Measurements from ENCODE around the gene EXOSC7.

EXOSC7 gene

GRCh38 chr3:45009868-45010267, 33.8 kb downstream of the EXOSC7 start:
- H3K4me3 ChIP-seq (replicated peaks; ENCODE audit: low read depth, low read length) = no peak overlapping the region
- no peak for DNase-seq (ENCODE audit: low read depth)
- no peak for TF ChIP-seq CTCF (IDR thresholded peaks at IDR 0.05; ENCODE audit: low read length, missing control alignments)

GRCh38 chr3:45010811-45011333, 34.8 kb downstream of the EXOSC7 start:
- no peak for TF ChIP-seq CTCF (IDR thresholded peaks at IDR 0.05; ENCODE audit: low read length, missing control alignments)
- H3K4me3 ChIP-seq (replicated peaks; ENCODE audit: low read depth, low read length) = no peak overlapping the region
- peak; percentile 53 for DNase-seq (ENCODE audit: low read depth)

GRCh38 chr3:45011756-45012508, 35.9 kb downstream of the EXOSC7 start:
- peak; percentile 92 for DNase-seq (ENCODE audit: low read depth)
- TF ChIP-seq CTCF (IDR thresholded peaks at IDR 0.05; ENCODE audit: low read length, missing control alignments) = no peak
- peak overlapping the region; percentile 21 for H3K4me3 ChIP-seq (replicated peaks; ENCODE audit: low read depth, low read length)

- no peak for TF ChIP-seq CTCF (IDR thresholded peaks at IDR 0.05; ENCODE audit: low read length, missing control alignments)
- no peak for DNase-seq (ENCODE audit: low read depth)
- H3K4me3 ChIP-seq (replicated peaks; ENCODE audit: low read depth, low read length) = no peak overlapping the region
Observed at GRCh38 chr3:45012577-45012976, 36.5 kb downstream of the EXOSC7 start.

GRCh38 chr3:45016916-45017315, 40.9 kb downstream of the EXOSC7 start:
- DNase-seq (ENCODE audit: low read depth) = no peak
- no peak for TF ChIP-seq CTCF (IDR thresholded peaks at IDR 0.05; ENCODE audit: low read length, missing control alignments)

GRCh38 chr3:45017821-45018220, 41.8 kb downstream of the EXOSC7 start:
- no peak overlapping the region for H3K4me3 ChIP-seq (replicated peaks; ENCODE audit: low read depth, low read length)
- DNase-seq (ENCODE audit: low read depth) = no peak
- TF ChIP-seq CTCF (IDR thresholded peaks at IDR 0.05; ENCODE audit: low read length, missing control alignments) = no peak

More at GRCh38 chr3:45016916-45017315, 40.9 kb downstream of the EXOSC7 start:
- no peak overlapping the region for H3K4me3 ChIP-seq (replicated peaks; ENCODE audit: low read depth, low read length)

- no peak overlapping the region for H3K4me3 ChIP-seq (replicated peaks; ENCODE audit: low read depth, low read length)
- TF ChIP-seq CTCF (IDR thresholded peaks at IDR 0.05; ENCODE audit: low read length, missing control alignments) = no peak
- no peak for DNase-seq (ENCODE audit: low read depth)
Observed at GRCh38 chr3:45020534-45020933, 44.5 kb downstream of the EXOSC7 start.
